ENCODE data around the gene AATK. TPM values are rescaled to one million over a fixed set of nuclear protein-coding genes. Genes with fewer than 3 reads are reported as not detected.

The AATK gene
- total and polyA plus RNA-seq, 2 donors (not counting 3 experiments of a cell fraction or from before 2014, with no cell fraction given): 0.69 to 1.00 TPM

- DNase-seq (ENCODE audit: low read depth, low spot score): no peak
- TF ChIP-seq JUN (IDR thresholded peaks at IDR 0.05; ENCODE audit: borderline replicate concordance, insufficient read depth, insufficient read length, low read depth): no peak
- no peak for TF ChIP-seq MAX (IDR thresholded peaks at IDR 0.05; ENCODE audit: insufficient read depth, insufficient read length)
- Histone ChIP-seq H3K27me3 (ENCODE audit: control insufficient read depth in 2 of 2, insufficient read depth in 2 of 2, low read length in 2 of 2) (no peaks in the 10 kb centered on the region), H3K4me3 (replicated peaks in 1 of 3; ENCODE audit: insufficient read depth in 1 of 3, low read depth in 1 of 3, low read length in 3 of 3) (no peak overlapping the region), H3K9ac (replicated peaks; ENCODE audit: extremely low read depth, insufficient read depth, low read length) (no peak overlapping the region), H3K9me1 (replicated peaks; ENCODE audit: control insufficient read depth, extremely low read depth, insufficient read depth, low read length) (no peaks in the 10 kb centered on the region), H3K9me3 (replicated peaks; ENCODE audit: control insufficient read depth, insufficient read depth, low read length) (no peaks in the 10 kb centered on the region), H3K79me2 (ENCODE audit: control insufficient read depth, insufficient read depth, low read length) (no peaks in the 10 kb centered on the region), H3K4me1 (ENCODE audit: control insufficient read depth, extremely low read depth, insufficient read depth, low read length) (no peaks in the 10 kb centered on the region), H3K27ac (ENCODE audit: insufficient read depth, low read depth, low read length) (no peak overlapping the region), H4K20me1 (replicated peaks; ENCODE audit: control insufficient read depth, extremely low read depth, insufficient read depth, low read length) (no peaks in the 10 kb centered on the region), H2AFZ (ENCODE audit: low read depth, low read length) (no peak overlapping the region), H3K36me3 (ENCODE audit: control insufficient read depth in 2 of 2, extremely low read depth in 1 of 2, insufficient read depth in 2 of 2, low read length in 2 of 2) (peaks cover 0 to 7% of the 10 kb centered on the region in 2 experiments), H3K4me2 (ENCODE audit: insufficient read depth, low read length) (no peak overlapping the region)
- ChIA-PET CTCF (no interaction called here), POLR2A (no interaction called here)
- intact Hi-C loops (cut with micrococcal nuclease) (no loop called here), dilution Hi-C loops (cut with MboI; ENCODE audit: extremely low pct_ligation_motif_present, low sequenced_read_pairs) (no loop called here)
- no TSS peak for BruUV-seq (replicated peaks)
- no peak for FAIRE-seq
Measured at GRCh38 chr17:81193470-81194224, 27.6 kb upstream of the AATK start.

- FAIRE-seq (no peak), DNase-seq (ENCODE audit: low read depth, low spot score) (no peak)
- no TSS peak for BruUV-seq (replicated peaks)
- H3K9me3 ChIP-seq (replicated peaks; ENCODE audit: control insufficient read depth, insufficient read depth, low read length): no peaks in the 10 kb centered on the region
- H3K4me1 ChIP-seq (ENCODE audit: control insufficient read depth, extremely low read depth, insufficient read depth, low read length): no peaks in the 10 kb centered on the region
- no peaks in the 10 kb centered on the region for H3K27me3 ChIP-seq (ENCODE audit: control insufficient read depth in 2 of 2, insufficient read depth in 2 of 2, low read length in 2 of 2)
- H4K20me1 ChIP-seq (replicated peaks; ENCODE audit: control insufficient read depth, extremely low read depth, insufficient read depth, low read length): no peaks in the 10 kb centered on the region
- peaks cover 0 to 7% of the 10 kb centered on the region in 2 experiments for H3K36me3 ChIP-seq (ENCODE audit: control insufficient read depth in 2 of 2, extremely low read depth in 1 of 2, insufficient read depth in 2 of 2, low read length in 2 of 2)
- no peak overlapping the region for H3K27ac ChIP-seq (ENCODE audit: insufficient read depth, low read depth, low read length)
- CTCF ChIA-PET: no interaction called here
- no peaks in the 10 kb centered on the region for H3K9me1 ChIP-seq (replicated peaks; ENCODE audit: control insufficient read depth, extremely low read depth, insufficient read depth, low read length)
- no peak overlapping the region for H3K4me3 ChIP-seq (replicated peaks in 1 of 3; ENCODE audit: insufficient read depth in 1 of 3, low read depth in 1 of 3, low read length in 3 of 3)
- POLR2A ChIA-PET: no interaction called here
- TF ChIP-seq POLR2A (IDR thresholded peaks at IDR 0.05; ENCODE audit: low read depth, low read length) (no peak), JUN (IDR thresholded peaks at IDR 0.05; ENCODE audit: borderline replicate concordance, insufficient read depth, insufficient read length, low read depth) (no peak)
- no peak overlapping the region for H3K4me2 ChIP-seq (ENCODE audit: insufficient read depth, low read length)
- no peaks in the 10 kb centered on the region for H3K79me2 ChIP-seq (ENCODE audit: control insufficient read depth, insufficient read depth, low read length)
- H2AFZ ChIP-seq (ENCODE audit: low read depth, low read length): no peak overlapping the region
- dilution Hi-C loops (cut with MboI; ENCODE audit: extremely low pct_ligation_motif_present, low sequenced_read_pairs) (no loop called here), intact Hi-C loops (cut with micrococcal nuclease) (no loop called here)
- H3K9ac ChIP-seq (replicated peaks; ENCODE audit: extremely low read depth, insufficient read depth, low read length): no peak overlapping the region
Measured at GRCh38 chr17:81193051-81193410, 27.0 kb upstream of the AATK start.

All from endothelial cell of umbilical vein (primary cell).